ENCODE data around the gene AQP7.

DNA sequence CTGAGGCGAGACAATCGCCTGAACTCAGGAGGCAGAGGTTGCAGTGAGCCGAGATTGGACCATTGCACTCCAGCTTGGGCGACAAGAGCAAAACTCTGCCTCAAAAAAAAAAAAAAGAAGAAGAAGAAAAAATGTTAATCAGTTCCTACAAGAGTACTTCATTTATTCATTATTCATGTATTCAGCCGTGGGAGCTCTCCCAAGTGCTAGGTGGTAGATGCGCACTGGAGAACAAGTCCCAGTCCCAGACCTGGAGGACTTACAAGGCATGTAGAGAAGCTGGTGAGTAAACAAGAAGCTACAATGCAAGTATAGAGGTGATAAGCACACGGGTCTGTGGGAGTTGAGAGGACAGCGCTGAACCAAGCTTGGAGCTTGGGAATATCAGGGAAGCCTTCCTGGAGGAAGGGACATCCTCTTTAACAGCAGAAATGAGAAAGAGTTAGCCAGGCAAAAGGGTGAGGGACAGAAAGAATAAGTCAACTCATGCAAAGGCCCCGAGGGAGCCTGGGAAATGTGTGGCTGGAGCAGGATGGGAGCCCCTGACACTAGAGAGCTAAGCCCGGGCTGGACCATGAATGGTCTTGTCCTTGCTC lies 17.4 kb upstream of the AQP7 start:
- TF ChIP-seq, protein P1, sequence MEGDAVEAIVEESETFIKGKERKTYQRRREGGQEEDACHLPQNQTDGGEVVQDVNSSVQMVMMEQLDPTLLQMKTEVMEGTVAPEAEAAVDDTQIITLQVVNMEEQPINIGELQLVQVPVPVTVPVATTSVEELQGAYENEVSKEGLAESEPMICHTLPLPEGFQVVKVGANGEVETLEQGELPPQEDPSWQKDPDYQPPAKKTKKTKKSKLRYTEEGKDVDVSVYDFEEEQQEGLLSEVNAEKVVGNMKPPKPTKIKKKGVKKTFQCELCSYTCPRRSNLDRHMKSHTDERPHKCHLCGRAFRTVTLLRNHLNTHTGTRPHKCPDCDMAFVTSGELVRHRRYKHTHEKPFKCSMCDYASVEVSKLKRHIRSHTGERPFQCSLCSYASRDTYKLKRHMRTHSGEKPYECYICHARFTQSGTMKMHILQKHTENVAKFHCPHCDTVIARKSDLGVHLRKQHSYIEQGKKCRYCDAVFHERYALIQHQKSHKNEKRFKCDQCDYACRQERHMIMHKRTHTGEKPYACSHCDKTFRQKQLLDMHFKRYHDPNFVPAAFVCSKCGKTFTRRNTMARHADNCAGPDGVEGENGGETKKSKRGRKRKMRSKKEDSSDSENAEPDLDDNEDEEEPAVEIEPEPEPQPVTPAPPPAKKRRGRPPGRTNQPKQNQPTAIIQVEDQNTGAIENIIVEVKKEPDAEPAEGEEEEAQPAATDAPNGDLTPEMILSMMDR (conservative IDR thresholded peaks at IDR 0.05 in 1 of 2, IDR thresholded peaks at IDR 0.05 in 1 of 2; ENCODE audit: low read depth in 1 of 2, low read length in 2 of 2): no peak
- no peak for TF ChIP-seq EZH2 (IDR thresholded peaks at IDR 0.05; ENCODE audit: low read length, missing control alignments)
